Gastrocnemius medialis (tissue), 4 donors: ENCODE data around the gene IFITM10. TPM values are rescaled to one million over a fixed set of nuclear protein-coding genes. Genes with fewer than 3 reads are reported as not detected.

Experiments
- ATAC-seq, 2 donors: fragments of 150-250 bp; one replicate each; pipeline ENCODE4 v1.9.1; 2016
- DNase-seq, 2 donors: peaks; one replicate each; pipeline ENCODE4 v3.0.0-alpha.2; 2019
- H3K27ac ChIP-seq, 4 donors: fragments of 200-600 bp; sonication (generic); 1 replicate in 1 of 4; 2 replicates in 3 of 4; pipeline ENCODE4 v1.5.1; 2016 to 2018; ENCODE audit warnings: mild to moderate bottlenecking in 2 of 4, moderate library complexity in 1 of 4
- H3K27me3 ChIP-seq, 3 donors: fragments of 200-600 bp; sonication (generic) in 2 of 3; 1 replicate in 1 of 3; 2 replicates in 2 of 3; pipeline versions ENCODE4 v1.5.1 to v1.6.0; 2016 to 2019; ENCODE audit warnings: mild to moderate bottlenecking in 1 of 3, moderate library complexity in 1 of 3
- H3K36me3 ChIP-seq, 2 donors: fragments of 200-600 bp; sonication (generic) in 1 of 2; one replicate each; pipeline ENCODE4 v1.5.1; 2017 to 2018
- H3K4me1 ChIP-seq, 2 donors: fragments of 200-600 bp; sonication (generic) in 1 of 2; one replicate each; pipeline ENCODE4 v1.5.1; 2016 to 2017; ENCODE audit warnings: mild to moderate bottlenecking in 2 of 2
- H3K4me3 ChIP-seq, 4 donors: fragments of 200-600 bp; sonication (generic) in 3 of 4; 1 replicate in 1 of 4; 2 replicates in 3 of 4; pipeline ENCODE4 v1.5.1; 2016 to 2019; ENCODE audit warnings: mild to moderate bottlenecking in 2 of 4
- H3K9me3 ChIP-seq, 3 donors: fragments of 200-600 bp; sonication (generic) in 2 of 3; 1 replicate in 1 of 3; 2 replicates in 2 of 3; pipeline ENCODE4 v1.5.1; 2016 to 2019
- CTCF ChIP-seq, 5 experiments: fragments of 450-650 bp in 3 of 5; fragments of 200-600 bp in 2 of 5; sonication (generic) in 2 of 5; IDR thresholded peaks in 4 of 5; conservative IDR thresholded peaks in 1 of 5; 1 replicate in 4 of 5; 2 replicates in 1 of 5; pipeline ENCODE4 v1.5.1; 2016 to 2019; ENCODE audit warnings: antibody characterized with exemption in 5 of 5, mild to moderate bottlenecking in 3 of 5, moderate library complexity in 3 of 5
- POLR2A ChIP-seq, 2 donors: fragments of 450-650 bp; IDR thresholded peaks; one replicate each; pipeline ENCODE4 v1.6.1; 2017; ENCODE audit warnings: antibody characterized with exemption in 2 of 2, mild to moderate bottlenecking in 2 of 2, moderate library complexity in 2 of 2
- in situ Hi-C, 4 donors: fragments of 200-750 bp; cut with MboI; loops; one replicate each; pipeline versions ENCODE4 v1.15.0 to v1.8.0; 2017; ENCODE audit warnings: low sequenced_read_pairs in 4 of 4
- intact Hi-C: fragments of 100-400 bp; cut with DNase I; formaldehyde crosslinking; loops from one replicate; pipeline ENCODE4 v1.15.1; 2023; ENCODE audit warnings: low total_unique reads
- total RNA-seq, 4 donors: library from RNA; depleted of rRNA; stranded (reverse); fragments of >200 nt; gene quantifications; one replicate each; pipeline versions ENCODE4 v1.1.0 to v1.2.3, GENCODE V29; 2016

The IFITM10 gene
- total RNA-seq, 4 donors from 2014 or later = 1.1 to 7.2 (median 4.9) TPM

GRCh38 chr11:1694064-1694845, 56.1 kb downstream of the IFITM10 start:
- Histone ChIP-seq H3K4me3 (peak overlapping the region in 3 of 4 donors; percentile 26 to 45 (median 27)), H3K9me3 (no peaks in the 10 kb centered on the region), H3K27me3 (no peaks in the 10 kb centered on the region), H3K36me3 (no peaks in the 10 kb centered on the region), H3K4me1 (peaks cover 5 to 7% of the 10 kb centered on the region in 2 donors), H3K27ac (peak overlapping the region in 1 of 4 donors; percentile 43)
- ATAC-seq (peak; percentile 87 to 92), DNase-seq (peak; percentile 50 to 67)
- in situ Hi-C loops (loop anchor here in 2 of 4 donors (10.0 to 25.0 kb wide), 3 partner anchors 131 to 468 kb away; partner anchors contain the start of genes INS (in 1 of the 2) and TH (in 1 of the 2)), intact Hi-C loops (loop anchor here (1.0 to 5.0 kb wide), 2 partner anchors 42 to 138 kb away; no protein-coding TSS in a partner anchor)
- TF ChIP-seq POLR2A (IDR thresholded peaks at IDR 0.05) (no peak), CTCF (IDR thresholded peaks at IDR 0.05 in 4 of 5, conservative IDR thresholded peaks at IDR 0.05 in 1 of 5) (peak; percentile 84 to 97 (median 95))

- no peak for TF ChIP-seq POLR2A (IDR thresholded peaks at IDR 0.05)
- TF ChIP-seq CTCF (IDR thresholded peaks at IDR 0.05 in 4 of 5, conservative IDR thresholded peaks at IDR 0.05 in 1 of 5) = peak; percentile 86 to 97 (median 90)
- H3K36me3 ChIP-seq = no peaks in the 10 kb centered on the region
- peak; percentile 51 to 52 for DNase-seq
- in situ Hi-C loops (loop anchor here in 2 of 4 donors (10.0 to 25.0 kb wide), 3 partner anchors 131 to 469 kb away; partner anchors contain the start of genes INS (in 1 of the 2) and TH (in 1 of the 2)), intact Hi-C loops (loop anchor here (1.0 to 5.0 kb wide), 3 partner anchors 41 to 458 kb away; no protein-coding TSS in a partner anchor)
- ATAC-seq = peak; percentile 79 to 81
- peak overlapping the region in 2 of 4 donors; percentile 30 to 43 for H3K27ac ChIP-seq
- peaks cover 5 to 7% of the 10 kb centered on the region in 2 donors for H3K4me1 ChIP-seq
- peak overlapping the region in 3 of 4 donors; percentile 26 to 45 (median 27) for H3K4me3 ChIP-seq
- no peaks in the 10 kb centered on the region for H3K9me3 ChIP-seq
- no peaks in the 10 kb centered on the region for H3K27me3 ChIP-seq
These were observed 56.9 kb downstream of the IFITM10 start for GRCh38 chr11:1693327-1694063.

- ATAC-seq (no peak), DNase-seq (no peak)
- Histone ChIP-seq H3K27ac (no peak overlapping the region), H3K4me1 (peaks cover 5 to 7% of the 10 kb centered on the region in 2 donors), H3K4me3 (no peak overlapping the region), H3K9me3 (no peaks in the 10 kb centered on the region), H3K27me3 (no peaks in the 10 kb centered on the region), H3K36me3 (no peaks in the 10 kb centered on the region)
- TF ChIP-seq POLR2A (IDR thresholded peaks at IDR 0.05) = no peak
- no peak for TF ChIP-seq CTCF (IDR thresholded peaks at IDR 0.05 in 4 of 5, conservative IDR thresholded peaks at IDR 0.05 in 1 of 5)
- in situ Hi-C loops (loop anchor here in 2 of 4 donors (10.0 to 25.0 kb wide), 3 partner anchors 132 to 469 kb away; partner anchors contain the start of genes INS (in 1 of the 2) and TH (in 1 of the 2)), intact Hi-C loops (loop anchor here (1.0 to 5.0 kb wide), 2 partner anchors 41 to 458 kb away; no protein-coding TSS in a partner anchor)
These were observed 57.6 kb downstream of the IFITM10 start for GRCh38 chr11:1692708-1693326.
